HL-60 (cell line): ENCODE data around the gene AHDC1.

ENCODE experiments used
- DNase-seq, 2 experiments: peaks; one replicate each; pipeline ENCODE4 v3.0.0-alpha.2; 2010 to 2020; ENCODE audit warnings: low read depth in 1 of 2, low spot score in 1 of 2
- H3K27ac ChIP-seq: fragments of 250-450 bp; sonication (Bioruptor Pico); replicated peaks from 2 replicates; pipeline ENCODE4 v1.5.1; 2020; ENCODE audit warnings: mild to moderate bottlenecking, moderate library complexity
- H3K27me3 ChIP-seq: fragments of 250-450 bp; sonication (Bioruptor Pico); 2 replicates; pipeline ENCODE4 v1.5.1; 2021; ENCODE audit warnings: mild to moderate bottlenecking, moderate library complexity; ENCODE audit not compliant: insufficient read depth, poor library complexity, severe bottlenecking
- H3K4me3 ChIP-seq: replicated peaks from 2 replicates; pipeline ENCODE4 v1.5.1; 2011; ENCODE audit warnings: mild to moderate bottlenecking, control low read depth, low read length; ENCODE audit not compliant: insufficient read depth
- GABPA ChIP-seq: IDR thresholded peaks from 2 replicates; pipeline ENCODE4 v1.6.1; 2012; ENCODE audit warnings: low read depth
- POLR2AphosphoS5 ChIP-seq: IDR thresholded peaks from 2 replicates; pipeline ENCODE4 v1.6.1; 2012; ENCODE audit warnings: low read depth
- SPI1 ChIP-seq: IDR thresholded peaks from 2 replicates; pipeline ENCODE4 v1.6.1; 2012; ENCODE audit warnings: low read depth, mild to moderate bottlenecking, borderline replicate concordance
- TF ChIP-seq, protein P1 (sequence below): IDR thresholded peaks from one replicate; pipeline ENCODE4 v1.5.1; 2011; ENCODE audit warnings: low read length, control low read depth, inconsistent platforms; ENCODE audit not compliant: insufficient read depth
- TF ChIP-seq, protein P2 (sequence below): IDR thresholded peaks from 2 replicates; pipeline ENCODE4 v1.6.1; 2012; ENCODE audit warnings: low read depth; ENCODE audit not compliant: insufficient replicate concordance

AHDC1 gene

DNA sequence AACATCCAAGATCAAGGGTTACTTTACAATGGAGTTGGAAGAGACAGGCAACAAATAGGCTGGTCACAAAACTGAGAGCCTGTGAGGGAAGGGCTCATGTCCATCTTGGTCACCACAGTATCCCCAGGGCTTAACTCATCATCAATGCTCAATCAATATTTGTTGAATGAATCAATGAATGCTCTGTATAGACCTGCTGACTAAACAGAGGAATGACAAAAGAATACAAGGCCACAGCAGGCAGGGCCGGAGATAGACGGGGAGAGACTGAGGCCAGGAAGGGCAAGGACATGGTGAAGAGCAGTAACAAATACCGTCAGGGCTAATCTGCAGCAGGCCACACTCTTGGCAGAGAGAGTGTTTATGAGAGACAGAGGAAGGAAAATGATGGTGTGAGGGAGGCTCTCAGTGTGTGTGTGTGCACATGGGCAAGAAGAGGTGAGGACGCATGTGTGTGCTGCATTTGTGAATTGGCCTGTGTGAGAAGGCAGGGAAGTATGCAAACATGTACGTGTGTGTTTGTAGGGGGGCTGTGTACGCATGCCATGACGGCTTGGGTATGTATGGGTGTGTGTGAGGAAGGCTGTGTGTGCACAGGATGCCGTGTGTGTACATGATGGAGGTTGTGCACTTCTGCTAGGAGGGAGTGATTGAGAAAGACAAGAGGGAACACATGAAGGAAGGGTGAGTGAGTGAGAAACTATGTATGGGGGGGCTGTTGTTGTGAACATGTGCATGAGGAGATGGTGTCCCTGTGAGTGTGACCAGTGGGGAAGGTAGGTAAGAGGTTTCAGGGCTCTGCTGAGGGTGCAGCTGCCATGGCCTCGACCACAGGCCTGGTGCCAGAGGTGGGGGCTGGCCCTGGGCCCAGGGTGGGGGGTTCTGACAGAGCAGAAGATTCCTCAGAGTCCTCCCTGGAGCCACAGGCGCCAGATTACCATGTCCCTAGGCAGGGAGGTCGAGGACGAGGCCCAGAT is 15.4 kb downstream of the AHDC1 start:
- TF ChIP-seq SPI1: no peak
- TF ChIP-seq, protein P1, sequence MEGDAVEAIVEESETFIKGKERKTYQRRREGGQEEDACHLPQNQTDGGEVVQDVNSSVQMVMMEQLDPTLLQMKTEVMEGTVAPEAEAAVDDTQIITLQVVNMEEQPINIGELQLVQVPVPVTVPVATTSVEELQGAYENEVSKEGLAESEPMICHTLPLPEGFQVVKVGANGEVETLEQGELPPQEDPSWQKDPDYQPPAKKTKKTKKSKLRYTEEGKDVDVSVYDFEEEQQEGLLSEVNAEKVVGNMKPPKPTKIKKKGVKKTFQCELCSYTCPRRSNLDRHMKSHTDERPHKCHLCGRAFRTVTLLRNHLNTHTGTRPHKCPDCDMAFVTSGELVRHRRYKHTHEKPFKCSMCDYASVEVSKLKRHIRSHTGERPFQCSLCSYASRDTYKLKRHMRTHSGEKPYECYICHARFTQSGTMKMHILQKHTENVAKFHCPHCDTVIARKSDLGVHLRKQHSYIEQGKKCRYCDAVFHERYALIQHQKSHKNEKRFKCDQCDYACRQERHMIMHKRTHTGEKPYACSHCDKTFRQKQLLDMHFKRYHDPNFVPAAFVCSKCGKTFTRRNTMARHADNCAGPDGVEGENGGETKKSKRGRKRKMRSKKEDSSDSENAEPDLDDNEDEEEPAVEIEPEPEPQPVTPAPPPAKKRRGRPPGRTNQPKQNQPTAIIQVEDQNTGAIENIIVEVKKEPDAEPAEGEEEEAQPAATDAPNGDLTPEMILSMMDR: no peak
- TF ChIP-seq GABPA: no peak
- TF ChIP-seq, protein P2, sequence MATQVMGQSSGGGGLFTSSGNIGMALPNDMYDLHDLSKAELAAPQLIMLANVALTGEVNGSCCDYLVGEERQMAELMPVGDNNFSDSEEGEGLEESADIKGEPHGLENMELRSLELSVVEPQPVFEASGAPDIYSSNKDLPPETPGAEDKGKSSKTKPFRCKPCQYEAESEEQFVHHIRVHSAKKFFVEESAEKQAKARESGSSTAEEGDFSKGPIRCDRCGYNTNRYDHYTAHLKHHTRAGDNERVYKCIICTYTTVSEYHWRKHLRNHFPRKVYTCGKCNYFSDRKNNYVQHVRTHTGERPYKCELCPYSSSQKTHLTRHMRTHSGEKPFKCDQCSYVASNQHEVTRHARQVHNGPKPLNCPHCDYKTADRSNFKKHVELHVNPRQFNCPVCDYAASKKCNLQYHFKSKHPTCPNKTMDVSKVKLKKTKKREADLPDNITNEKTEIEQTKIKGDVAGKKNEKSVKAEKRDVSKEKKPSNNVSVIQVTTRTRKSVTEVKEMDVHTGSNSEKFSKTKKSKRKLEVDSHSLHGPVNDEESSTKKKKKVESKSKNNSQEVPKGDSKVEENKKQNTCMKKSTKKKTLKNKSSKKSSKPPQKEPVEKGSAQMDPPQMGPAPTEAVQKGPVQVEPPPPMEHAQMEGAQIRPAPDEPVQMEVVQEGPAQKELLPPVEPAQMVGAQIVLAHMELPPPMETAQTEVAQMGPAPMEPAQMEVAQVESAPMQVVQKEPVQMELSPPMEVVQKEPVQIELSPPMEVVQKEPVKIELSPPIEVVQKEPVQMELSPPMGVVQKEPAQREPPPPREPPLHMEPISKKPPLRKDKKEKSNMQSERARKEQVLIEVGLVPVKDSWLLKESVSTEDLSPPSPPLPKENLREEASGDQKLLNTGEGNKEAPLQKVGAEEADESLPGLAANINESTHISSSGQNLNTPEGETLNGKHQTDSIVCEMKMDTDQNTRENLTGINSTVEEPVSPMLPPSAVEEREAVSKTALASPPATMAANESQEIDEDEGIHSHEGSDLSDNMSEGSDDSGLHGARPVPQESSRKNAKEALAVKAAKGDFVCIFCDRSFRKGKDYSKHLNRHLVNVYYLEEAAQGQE: no peak
- TF ChIP-seq POLR2AphosphoS5: no peak
- no peak overlapping the region for H3K27ac ChIP-seq
- DNase-seq: no peak

DNA sequence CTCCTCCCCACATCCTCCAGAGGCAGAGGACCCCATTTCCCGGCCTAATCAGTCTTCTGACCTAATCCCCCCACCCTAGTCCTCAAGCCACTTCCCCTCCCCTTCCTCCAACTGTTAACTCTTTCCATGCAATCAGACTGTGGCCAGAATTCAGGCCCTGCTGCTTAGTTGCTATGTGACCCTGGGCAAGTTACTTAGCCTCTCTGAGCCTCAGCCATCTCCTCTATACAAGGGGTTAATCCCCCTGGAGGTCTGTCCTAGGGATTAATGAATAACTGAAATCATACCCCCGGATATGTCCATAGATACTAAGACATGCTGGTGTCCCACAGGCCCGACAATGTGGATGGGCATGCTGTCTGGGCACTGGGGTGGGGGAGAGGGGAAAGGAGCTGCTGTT is 18.3 kb downstream of the AHDC1 start:
- no peak overlapping the region for H3K4me3 ChIP-seq
- no peaks in the 10 kb centered on the region for H3K27me3 ChIP-seq
- H3K27ac ChIP-seq: no peak overlapping the region
- TF ChIP-seq GABPA (no peak), POLR2AphosphoS5 (no peak), SPI1 (no peak)
- TF ChIP-seq, protein P1: no peak
- TF ChIP-seq, protein P2: no peak
- DNase-seq: no peak

More for the DNA sequence above, 15.4 kb downstream of the AHDC1 start:
- Histone ChIP-seq H3K27me3 (no peaks in the 10 kb centered on the region), H3K4me3 (no peak overlapping the region)

DNA sequence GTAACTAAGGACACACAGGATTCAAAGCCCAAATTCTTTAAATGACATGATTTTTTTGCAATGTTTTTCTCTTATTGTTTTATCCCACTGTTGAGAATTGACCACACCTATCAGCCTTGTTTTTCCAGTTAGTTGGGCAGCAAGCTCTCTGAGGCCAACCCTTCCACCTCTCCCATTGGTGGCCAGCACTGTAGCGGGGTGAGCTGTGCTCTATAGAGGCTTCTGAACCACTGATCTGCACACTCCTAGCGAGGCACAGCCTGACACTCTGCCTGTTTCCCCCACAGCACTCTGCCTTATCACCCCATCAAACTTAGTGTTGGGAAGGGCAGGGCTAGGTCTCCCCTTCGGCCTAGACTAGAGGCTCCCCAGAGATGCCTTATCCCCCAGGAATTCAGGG is 19.5 kb downstream of the AHDC1 start:
- DNase-seq: no peak
- H3K27ac ChIP-seq: no peak overlapping the region
- H3K27me3 ChIP-seq: no peaks in the 10 kb centered on the region
- TF ChIP-seq, protein P1: no peak
- no peak for TF ChIP-seq SPI1
- H3K4me3 ChIP-seq: no peak overlapping the region
